OCI-LY3 (cell line): ENCODE measurements around the gene CREBBP.

Experiments
- H2AFZ ChIP-seq: fragments of 200-600, 300-600 bp; shearing (Covaris generic); 2 replicates; pipeline ENCODE4 v1.6.0; 2014; ENCODE audit warnings: antibody characterized with exemption, low read depth, low read length
- H3K27ac ChIP-seq: fragments of 200-600, 300-600 bp; sonication (generic); 2 replicates; pipeline ENCODE4 v1.5.1; 2014; ENCODE audit warnings: mild to moderate bottlenecking, low read length, moderate library complexity, mixed read lengths
- H3K27me3 ChIP-seq: fragments of 200-600, 300-600 bp; sonication (generic); 2 replicates; pipeline ENCODE4 v1.6.1; 2014; ENCODE audit warnings: low read depth, low read length, mixed read lengths
- H3K36me3 ChIP-seq: fragments of 200-600, 300-600 bp; sonication (generic); replicated peaks from 2 replicates; pipeline ENCODE3; 2014; ENCODE audit warnings: low read depth, low read length, mixed read lengths
- H3K4me1 ChIP-seq: fragments of 300-600, 200-600 bp; sonication (generic); 2 replicates; pipeline ENCODE4 v1.6.1; 2014; ENCODE audit warnings: low read length, mixed read lengths
- H3K4me2 ChIP-seq: fragments of 200-600, 300-600 bp; sonication (generic); 2 replicates; pipeline ENCODE4 v1.6.1; 2014; ENCODE audit warnings: low read length, mixed read lengths
- H3K4me3 ChIP-seq: fragments of 300-600, 200-600 bp; sonication (generic); 2 replicates; pipeline ENCODE4 v1.5.1; 2014; ENCODE audit warnings: antibody characterized with exemption, mild to moderate bottlenecking, low read length, moderate library complexity
- H3K79me2 ChIP-seq: fragments of 300-600, 200-600 bp; shearing (Covaris generic); 2 replicates; pipeline ENCODE4 v1.6.1; 2014; ENCODE audit warnings: mild to moderate bottlenecking, low read length, mixed read lengths
- H3K9ac ChIP-seq: fragments of 300-600, 200-600 bp; shearing (Covaris generic); 2 replicates; pipeline ENCODE4 v1.6.0; 2014; ENCODE audit warnings: mild to moderate bottlenecking, low read length, moderate library complexity
- H3K9me3 ChIP-seq: fragments of 200-600, 300-600 bp; shearing (Covaris generic); 2 replicates; pipeline ENCODE4 v1.6.1; 2014; ENCODE audit warnings: low read length, mixed read lengths; ENCODE audit not compliant: insufficient read depth
- H4K20me1 ChIP-seq: fragments of 200-600, 300-600 bp; sonication (generic); 2 replicates; pipeline ENCODE4 v1.6.1; 2016; ENCODE audit warnings: low read length, mixed read lengths; ENCODE audit not compliant: insufficient read depth
- CTCF ChIP-seq: fragments of 200-600, 300-600 bp; sonication (generic); IDR thresholded peaks from 2 replicates; pipeline ENCODE4 v1.5.1; 2014; ENCODE audit warnings: antibody characterized with exemption, low read length, low read depth
- EZH2phosphoT487 ChIP-seq: fragments of 200-600 bp; shearing (Covaris generic); IDR thresholded peaks from 2 replicates; pipeline ENCODE4 v1.6.1; 2018; ENCODE audit warnings: antibody characterized with exemption, mixed run types, low read depth

Gene CREBBP

DNA sequence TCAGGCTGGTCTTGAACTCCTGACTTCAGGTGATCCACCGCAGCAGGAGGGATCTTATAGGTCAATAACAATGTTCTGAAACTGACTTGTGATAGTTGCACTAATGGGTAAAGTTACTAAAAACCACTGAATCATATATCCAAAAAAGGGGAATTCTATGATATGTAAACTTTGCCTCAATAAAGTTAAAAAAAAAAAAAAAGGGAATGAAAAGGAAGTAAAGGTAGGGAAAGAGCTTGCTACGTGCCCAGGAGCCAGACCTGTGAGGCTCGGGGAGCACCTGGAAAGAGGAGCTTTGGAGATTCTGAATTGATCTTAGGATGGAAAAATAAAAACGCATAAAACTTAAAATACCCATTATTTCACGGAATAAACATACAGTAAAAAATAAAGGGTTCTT, 142.4 kb downstream of the CREBBP start:
- H3K36me3 ChIP-seq, result peaks cover 31% of the 10 kb centered on the region
- H3K27ac ChIP-seq, result no peak overlapping the region
- no peak overlapping the region for H2AFZ ChIP-seq
- TF ChIP-seq CTCF (no peak), EZH2phosphoT487 (no peak)
- no peaks in the 10 kb centered on the region for H3K27me3 ChIP-seq
- H3K4me1 ChIP-seq, result no peaks in the 10 kb centered on the region
- no peak overlapping the region for H3K4me2 ChIP-seq
- H3K79me2 ChIP-seq, result no peaks in the 10 kb centered on the region
- no peak overlapping the region for H3K9ac ChIP-seq
- no peaks in the 10 kb centered on the region for H4K20me1 ChIP-seq
- H3K4me3 ChIP-seq, result no peak overlapping the region
- no peaks in the 10 kb centered on the region for H3K9me3 ChIP-seq

GRCh38 chr16:3737181-3737580, 143.3 kb downstream of the CREBBP start:
- H3K9ac ChIP-seq, result no peak overlapping the region
- no peaks in the 10 kb centered on the region for H3K9me3 ChIP-seq
- TF ChIP-seq EZH2phosphoT487 (no peak), CTCF (no peak)
- H3K27ac ChIP-seq, result no peak overlapping the region
- H3K4me1 ChIP-seq, result no peaks in the 10 kb centered on the region
- peaks cover 31% of the 10 kb centered on the region for H3K36me3 ChIP-seq
- no peaks in the 10 kb centered on the region for H3K27me3 ChIP-seq
- no peak overlapping the region for H3K4me2 ChIP-seq
- no peaks in the 10 kb centered on the region for H4K20me1 ChIP-seq
- no peak overlapping the region for H3K4me3 ChIP-seq
- no peaks in the 10 kb centered on the region for H3K79me2 ChIP-seq
- no peak overlapping the region for H2AFZ ChIP-seq

DNA sequence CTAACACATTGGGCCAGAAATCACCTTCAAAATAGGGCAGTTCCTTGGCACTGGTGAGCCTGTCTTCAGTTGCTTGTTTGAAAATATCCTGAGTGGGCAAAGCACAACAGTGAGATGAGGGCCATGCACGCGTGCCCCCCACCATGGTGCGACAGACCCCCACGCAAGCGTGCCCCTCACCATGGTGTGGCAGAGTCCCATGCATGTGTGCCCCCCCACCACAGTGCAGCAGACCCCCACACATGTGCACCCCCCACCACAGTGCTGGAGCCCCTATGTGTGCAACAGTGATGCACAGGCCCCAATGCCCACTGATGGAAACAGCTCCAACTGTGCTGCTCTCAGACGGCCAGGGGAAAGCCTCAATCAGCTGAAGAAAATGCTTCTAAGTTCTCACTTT, 144.4 kb downstream of the CREBBP start:
- Histone ChIP-seq H2AFZ (no peak overlapping the region), H3K4me1 (no peaks in the 10 kb centered on the region), H3K27ac (no peak overlapping the region), H3K9ac (no peak overlapping the region), H3K79me2 (no peaks in the 10 kb centered on the region), H3K27me3 (no peaks in the 10 kb centered on the region), H3K36me3 (peaks cover 31% of the 10 kb centered on the region), H3K4me2 (no peak overlapping the region), H3K4me3 (no peak overlapping the region), H3K9me3 (no peaks in the 10 kb centered on the region), H4K20me1 (no peaks in the 10 kb centered on the region)
- TF ChIP-seq CTCF (no peak), EZH2phosphoT487 (no peak)

- H3K9me3 ChIP-seq, result no peaks in the 10 kb centered on the region
- H3K4me1 ChIP-seq, result no peaks in the 10 kb centered on the region
- no peak overlapping the region for H3K9ac ChIP-seq
- H3K4me3 ChIP-seq, result no peak overlapping the region
- H3K4me2 ChIP-seq, result no peak overlapping the region
- H2AFZ ChIP-seq, result no peak overlapping the region
- no peak overlapping the region for H3K27ac ChIP-seq
- TF ChIP-seq CTCF (no peak), EZH2phosphoT487 (no peak)
- peaks cover 31% of the 10 kb centered on the region for H3K36me3 ChIP-seq
- no peaks in the 10 kb centered on the region for H3K79me2 ChIP-seq
- no peaks in the 10 kb centered on the region for H4K20me1 ChIP-seq
- no peaks in the 10 kb centered on the region for H3K27me3 ChIP-seq
These were observed 145.0 kb downstream of the CREBBP start for GRCh38 chr16:3735541-3735940.
